ENCODE data around the gene NR6A1.

Gene NR6A1

DNA sequence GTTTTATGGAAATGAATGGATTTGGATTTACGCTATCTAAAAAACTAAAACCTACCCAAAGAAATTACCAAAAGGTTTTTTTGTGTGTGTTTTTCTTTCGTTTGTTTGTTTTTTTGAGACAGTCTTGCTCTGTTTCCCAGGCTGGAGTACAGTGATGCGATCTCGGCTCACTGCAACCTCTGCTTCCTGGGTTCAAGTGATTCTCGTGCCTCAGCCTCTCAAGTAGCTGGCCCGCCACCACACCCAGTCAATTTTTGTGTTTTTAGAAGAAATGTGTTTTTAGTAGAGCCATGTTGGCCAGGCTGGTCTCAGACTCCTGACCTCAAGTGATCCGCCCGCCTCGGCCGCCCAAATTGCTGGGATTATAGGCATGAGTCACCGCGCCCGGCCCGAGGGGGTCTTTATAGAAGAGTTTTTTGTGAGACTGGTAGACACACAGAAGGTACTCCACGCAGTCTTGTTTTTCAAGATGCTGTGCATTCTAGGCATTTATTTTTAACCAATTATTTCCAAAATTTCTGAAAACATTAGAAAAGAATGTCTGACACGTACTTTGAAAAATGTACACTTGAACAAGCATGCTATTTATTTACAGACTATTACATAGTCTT lies 75.7 kb downstream of the NR6A1 start:
- in situ Hi-C loops (cut with MboI; ENCODE audit: low sequenced_read_pairs) = no loop called here

DNA sequence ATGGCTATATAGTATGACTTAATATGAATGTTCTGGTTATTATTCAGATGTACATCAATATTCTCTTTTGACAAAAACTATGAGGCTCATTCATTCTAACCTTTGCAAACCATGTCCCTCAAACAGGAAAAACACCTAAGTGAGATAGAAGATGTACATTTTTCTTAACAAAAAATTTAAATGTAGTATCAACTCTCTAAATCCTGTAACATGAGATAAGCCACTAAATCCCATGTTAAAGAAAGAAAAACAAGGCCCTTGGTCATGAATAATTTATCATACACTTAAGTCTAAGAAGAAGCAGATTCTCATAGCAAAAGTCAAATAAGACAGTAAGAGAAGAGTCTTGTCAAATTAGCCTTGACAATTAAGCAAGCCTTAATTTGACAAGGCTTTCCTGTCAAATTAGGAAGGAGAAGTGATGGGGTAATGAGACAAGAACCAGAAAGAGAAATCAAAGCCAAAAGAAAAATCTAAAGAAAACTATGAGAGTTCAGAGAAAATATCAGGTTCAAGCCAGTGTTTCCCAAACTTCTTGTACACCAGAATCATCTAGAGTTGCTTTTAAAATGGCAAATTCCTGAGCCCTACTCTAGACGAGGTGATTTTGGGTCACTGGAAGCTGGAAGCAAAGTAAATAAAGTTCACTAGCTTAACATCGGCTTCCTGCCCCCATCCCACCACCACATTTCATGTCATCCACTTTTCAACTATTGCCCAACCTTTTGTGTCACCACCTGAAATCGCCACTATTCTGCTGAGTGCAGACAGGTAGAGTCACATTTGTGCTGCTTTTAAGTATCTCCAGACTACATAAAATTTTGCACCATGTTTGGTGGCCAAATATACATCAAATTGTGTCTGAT lies 76.5 kb downstream of the NR6A1 start:
- in situ Hi-C loops (cut with MboI; ENCODE audit: low sequenced_read_pairs) = no loop called here

DNA sequence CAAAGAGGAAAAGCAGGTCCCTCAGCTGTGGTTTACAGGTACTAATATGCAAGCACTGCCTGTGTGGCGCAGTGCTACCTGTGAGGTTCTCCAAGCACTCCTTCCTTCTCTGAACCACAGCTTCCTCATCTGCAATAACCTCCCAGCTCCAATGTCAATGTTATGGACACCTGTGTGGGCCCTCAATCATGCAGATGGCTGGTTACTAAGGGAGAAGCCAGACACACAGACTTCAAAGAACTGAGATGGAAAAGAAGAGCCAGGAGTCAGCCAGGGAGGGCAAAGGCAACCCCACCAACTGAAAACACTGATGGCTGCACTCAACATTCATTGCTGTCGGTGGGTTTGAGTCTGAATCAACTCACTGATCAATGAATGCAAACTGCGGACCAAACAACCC lies 77.7 kb downstream of the NR6A1 start:
- in situ Hi-C loops (cut with MboI; ENCODE audit: low sequenced_read_pairs) = no loop called here

DNA sequence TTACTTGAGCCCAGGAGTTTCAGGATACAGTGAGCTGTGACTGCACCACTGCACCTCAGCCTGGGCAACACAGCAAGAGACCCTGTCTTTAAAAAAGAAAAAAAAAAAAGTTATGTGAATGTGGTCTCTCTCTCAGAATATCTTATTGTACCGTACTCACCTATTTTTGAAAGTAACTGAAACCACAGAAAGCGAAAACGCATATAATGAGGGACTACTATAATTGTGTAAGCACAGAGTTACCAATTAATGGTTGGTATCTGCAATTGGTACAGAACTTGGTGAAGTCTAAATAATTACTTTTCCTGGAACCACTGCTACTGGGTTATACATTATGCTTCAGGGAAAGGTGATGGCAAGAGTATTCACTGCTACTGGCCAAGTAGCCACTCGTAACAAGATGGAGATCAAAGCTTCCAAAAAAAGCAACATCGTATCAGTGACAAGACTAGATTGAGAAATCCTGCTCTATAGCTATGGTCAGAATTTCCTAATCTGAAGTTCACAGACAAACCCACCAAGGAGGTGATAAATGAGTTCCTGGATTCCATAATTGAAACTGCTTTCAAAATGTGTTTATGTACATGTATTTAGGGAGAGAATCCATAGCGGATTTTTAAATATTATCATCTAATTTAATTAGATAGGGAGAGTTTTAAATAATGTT lies 82.7 kb downstream of the NR6A1 start:
- in situ Hi-C loops (cut with MboI; ENCODE audit: low sequenced_read_pairs) = no loop called here

DNA sequence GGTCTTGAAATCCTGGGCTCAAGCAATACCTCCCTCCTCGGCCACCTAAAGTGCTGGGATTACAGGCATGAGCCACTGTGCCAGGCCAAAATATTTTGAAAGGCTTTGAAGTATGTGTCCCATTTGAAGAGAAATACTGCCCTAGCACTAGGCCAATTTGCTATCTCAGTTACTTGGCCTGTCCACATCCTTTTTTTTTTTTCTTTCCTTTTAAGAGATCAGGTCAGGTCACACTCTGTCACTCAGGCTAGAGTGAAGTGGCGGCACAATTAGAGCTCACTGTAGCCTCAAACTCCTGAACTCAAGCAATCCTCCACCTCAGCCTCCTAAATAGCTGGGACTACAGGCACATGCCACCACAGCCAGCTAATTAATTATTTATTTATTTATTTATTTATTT lies 84.2 kb downstream of the NR6A1 start:
- in situ Hi-C loops (cut with MboI; ENCODE audit: low sequenced_read_pairs) = no loop called here

DNA sequence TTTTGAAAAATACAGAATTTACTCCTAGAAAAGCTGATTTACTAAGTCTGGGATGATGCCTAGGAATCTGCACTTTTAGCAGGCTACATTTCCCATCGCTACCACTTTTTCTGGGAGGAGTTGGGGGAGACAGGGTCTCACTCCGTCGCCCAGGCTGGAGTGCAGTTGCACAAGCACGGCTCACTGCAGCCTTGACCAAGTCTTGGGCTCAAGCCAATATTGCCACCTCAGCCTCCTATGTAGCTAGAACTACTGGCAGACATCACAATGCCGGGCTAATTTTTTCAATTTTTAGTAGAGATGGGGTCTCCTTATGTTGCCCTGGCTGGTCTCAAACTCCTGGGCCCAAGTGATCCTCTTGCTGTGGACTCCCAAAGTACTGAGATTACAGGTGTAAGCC lies 85.9 kb downstream of the NR6A1 start:
- in situ Hi-C loops (cut with MboI; ENCODE audit: low sequenced_read_pairs) = no loop called here

DNA sequence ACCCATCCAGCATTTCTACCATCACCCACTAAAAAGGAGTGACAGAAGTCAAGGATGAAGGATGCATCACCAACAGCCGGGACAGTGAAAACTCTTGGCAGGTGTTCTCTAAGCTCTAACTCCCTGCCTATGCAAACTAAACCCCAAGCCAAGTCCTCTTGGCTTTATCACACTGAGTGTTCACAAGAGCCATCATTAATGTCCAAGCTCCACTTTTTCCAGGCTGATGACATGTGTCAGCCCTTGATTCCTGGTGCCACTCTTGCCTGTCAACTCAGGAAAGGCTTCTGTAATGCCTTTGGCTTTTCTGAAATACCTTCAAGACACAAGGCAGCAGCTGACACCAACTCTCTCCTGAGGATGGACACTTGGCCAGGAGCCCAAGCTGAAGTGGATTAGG lies 86.9 kb downstream of the NR6A1 start:
- in situ Hi-C loops (cut with MboI; ENCODE audit: low sequenced_read_pairs) = no loop called here

DNA sequence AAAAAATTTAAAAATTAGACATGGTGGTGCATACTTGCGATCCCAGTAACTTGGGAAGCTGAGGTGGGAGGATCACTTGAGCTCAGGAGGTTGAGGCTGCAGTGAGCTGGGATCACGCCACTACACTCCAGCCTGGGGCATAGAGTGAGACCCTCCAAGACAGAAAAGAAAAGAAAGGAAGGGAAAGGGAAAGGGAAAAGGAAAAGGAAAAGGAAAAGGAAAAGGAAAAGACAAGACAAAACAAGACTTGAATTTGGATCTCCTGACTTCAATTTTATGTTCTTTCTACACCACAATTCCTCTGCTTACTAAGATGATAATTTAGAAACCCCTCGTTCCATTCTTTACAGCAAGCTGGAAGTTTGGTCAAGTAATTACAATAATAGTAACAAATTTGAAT lies 88.1 kb downstream of the NR6A1 start:
- in situ Hi-C loops (cut with MboI; ENCODE audit: low sequenced_read_pairs) = no loop called here

DNA sequence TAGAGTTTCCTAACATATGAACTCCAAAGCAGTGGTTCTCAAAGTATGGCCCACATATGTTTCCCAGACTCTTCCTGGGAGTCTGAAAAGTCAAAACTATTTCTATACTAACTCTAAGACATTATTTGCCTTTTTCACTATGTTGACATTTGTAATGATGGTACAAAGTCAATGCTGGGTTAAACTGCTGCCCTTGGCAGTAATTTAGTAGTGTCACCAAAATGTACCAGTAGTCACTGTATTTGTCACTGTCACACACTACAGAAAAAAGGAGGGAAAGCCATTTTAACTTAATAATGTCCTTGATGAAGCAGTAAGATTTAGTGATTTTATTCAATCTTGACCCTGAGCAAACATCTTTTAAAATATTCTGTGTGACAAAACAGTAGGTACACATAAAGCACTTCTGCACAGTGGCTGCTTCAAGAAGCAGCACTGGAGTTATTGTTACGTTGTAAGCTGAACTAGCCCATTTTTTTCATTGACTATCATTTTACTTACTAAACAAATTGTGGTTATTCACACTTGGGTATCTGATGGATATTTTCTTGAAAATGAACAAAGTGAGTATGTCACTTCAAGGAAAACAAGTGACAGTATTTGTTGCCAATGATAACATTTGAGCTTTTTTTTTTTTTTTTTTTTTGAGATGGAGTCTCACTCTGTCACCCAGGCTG lies 90.3 kb downstream of the NR6A1 start:
- in situ Hi-C loops (cut with MboI; ENCODE audit: low sequenced_read_pairs) = no loop called here

DNA sequence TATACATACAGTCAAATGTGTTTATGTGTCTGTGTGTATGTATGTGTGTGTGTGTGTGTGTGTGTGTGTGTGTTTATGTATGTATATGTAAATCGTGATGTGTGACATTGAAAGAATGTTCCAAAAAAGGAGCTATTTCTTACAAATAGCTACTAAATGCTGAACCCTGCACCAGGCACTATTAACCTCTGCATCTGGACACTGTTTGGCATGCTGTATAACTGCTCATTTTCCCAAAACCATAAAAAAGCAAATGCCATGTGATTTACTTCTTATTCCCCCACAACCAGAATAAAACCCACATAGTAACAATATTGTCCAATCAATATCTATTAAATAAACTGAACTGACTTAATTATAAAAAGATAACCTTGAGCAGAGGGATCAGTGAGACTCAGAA lies 91.1 kb downstream of the NR6A1 start:
- in situ Hi-C loops (cut with MboI; ENCODE audit: low sequenced_read_pairs) = no loop called here

DNA sequence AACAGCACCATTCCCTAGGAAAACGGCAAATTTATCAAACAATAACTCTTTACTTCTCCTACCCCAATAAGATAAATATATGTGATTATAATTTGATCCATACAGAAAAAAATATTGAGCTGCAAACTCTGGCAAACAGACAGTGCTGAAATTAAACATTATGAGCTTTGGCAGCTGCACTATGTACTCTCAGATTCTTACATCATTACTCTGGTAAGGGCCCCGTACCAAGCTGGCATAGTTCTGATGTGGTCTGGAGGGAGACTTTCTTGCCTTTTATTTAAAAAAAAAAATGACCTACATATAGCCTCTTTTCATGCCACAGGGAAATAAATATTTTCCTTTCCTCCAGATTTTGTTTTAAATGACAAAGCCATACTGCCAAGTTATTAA lies 95.0 kb downstream of the NR6A1 start:
- in situ Hi-C loops (cut with MboI; ENCODE audit: low sequenced_read_pairs) = no loop called here

DNA sequence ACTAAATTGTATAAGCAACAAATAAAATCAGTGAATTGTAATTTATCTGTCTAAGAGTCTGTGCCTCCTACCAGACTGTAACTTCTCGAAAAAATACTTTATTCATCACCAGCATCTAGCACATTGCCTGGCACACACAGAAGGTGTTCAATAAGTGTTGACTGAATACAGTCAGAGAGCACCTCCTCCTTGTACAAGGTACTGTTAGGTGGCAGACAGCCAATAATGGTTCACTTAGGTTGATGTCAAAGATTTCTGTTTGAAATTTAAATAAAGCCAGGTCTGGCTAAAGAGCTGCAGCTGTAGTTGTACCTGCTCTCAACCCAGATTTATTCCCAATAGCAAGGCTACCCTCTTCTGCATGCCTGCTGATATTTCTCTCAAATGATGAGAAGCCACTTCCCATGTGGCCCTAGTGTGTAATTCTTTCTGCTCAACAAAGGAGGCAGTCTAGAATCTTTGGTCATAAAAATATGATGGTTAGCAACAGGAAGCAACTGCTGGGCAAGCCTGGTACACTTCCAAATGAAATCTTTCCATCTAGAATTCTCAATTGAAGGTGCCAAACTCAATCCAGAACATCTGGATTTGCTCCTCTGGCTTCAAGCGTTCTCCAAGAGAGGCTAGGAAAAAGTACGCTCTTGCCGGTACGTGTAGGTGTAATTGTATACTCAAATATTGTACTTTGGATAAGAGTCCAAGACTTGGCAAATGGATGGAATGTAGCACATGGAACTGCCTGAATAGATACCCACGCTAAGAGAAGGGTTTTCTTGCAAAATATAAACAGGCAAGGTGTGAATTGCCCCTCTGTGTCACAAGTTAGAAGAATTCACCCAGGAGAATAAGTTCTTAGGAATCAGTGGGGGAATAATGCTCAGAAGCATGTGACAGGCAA lies 95.6 kb downstream of the NR6A1 start:
- in situ Hi-C loops (cut with MboI; ENCODE audit: low sequenced_read_pairs) = no loop called here

DNA sequence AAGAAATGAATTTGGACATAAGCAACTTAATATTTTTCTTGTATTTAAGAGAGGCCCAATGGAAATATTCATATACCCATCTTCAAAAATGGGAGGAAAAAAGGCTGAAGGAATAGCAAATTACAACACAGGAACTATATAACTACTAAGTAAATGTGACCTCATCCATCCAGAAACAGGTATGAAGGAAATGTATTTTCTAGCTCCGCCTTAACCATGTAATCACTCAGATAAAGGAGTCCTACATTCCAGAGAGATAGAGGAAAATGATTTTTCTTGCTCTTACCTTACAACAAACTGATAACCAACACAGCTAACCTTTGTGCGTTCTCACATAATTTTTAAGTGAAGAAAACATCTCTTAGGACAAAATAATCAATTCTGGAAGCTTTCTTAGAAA lies 96.5 kb downstream of the NR6A1 start:
- in situ Hi-C loops (cut with MboI; ENCODE audit: low sequenced_read_pairs) = no loop called here

DNA sequence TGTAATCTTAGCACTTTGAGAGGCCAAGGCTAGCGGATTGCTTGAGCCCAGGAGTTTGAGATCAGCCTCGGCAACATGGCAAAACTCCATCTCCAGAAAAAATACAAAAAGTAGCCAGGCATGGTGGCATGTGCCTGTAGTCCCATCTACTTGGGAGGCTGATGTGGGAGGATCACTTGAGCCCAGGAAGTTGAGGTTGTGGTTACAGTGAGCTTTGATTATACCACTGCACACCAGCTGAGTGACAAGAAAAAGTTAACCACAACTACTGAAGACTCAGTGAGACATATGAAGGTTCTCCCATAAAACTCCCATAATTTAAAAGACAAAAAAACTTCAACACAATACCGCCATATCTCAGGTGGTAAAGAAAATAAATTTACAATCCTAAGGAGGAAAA lies 98.0 kb downstream of the NR6A1 start:
- in situ Hi-C loops (cut with MboI; ENCODE audit: low sequenced_read_pairs) = no loop called here

DNA sequence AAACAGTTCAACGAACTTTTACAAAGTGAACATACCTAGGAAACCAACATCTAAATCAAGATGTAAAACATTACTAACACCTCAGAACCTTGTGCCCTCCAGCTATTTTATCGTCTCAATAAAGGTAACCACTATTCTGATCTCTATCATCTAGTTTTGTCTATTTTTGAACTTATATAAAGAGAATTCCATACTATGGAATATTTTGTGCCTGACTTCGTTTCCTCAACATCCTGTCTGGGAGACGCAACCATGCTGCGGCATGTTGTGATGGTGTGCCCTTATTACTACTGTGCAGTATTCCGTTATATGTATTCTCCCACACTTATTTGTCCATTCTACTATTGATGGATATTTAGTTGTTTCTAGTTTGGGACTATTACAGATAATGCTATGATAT lies 99.2 kb downstream of the NR6A1 start:
- in situ Hi-C loops (cut with MboI; ENCODE audit: low sequenced_read_pairs) = no loop called here

DNA sequence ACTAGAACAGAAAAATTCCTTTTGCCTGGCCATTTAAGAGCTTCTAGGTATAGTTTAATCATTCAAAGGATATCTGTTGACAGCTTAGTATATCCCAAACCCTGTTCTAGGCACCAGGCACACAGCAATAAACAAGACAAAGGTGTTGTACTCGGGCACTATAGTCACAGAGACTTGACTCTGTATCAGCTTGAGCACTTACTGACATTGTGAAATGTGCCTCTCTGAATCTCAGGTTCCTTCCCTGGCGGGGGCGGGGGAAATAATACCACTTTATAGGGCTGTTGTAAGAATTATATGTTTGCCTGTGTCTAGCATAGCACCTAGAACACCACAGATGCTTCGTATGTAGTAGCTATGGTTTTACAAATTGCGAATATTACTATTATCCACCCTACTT lies 104.5 kb downstream of the NR6A1 start:
- in situ Hi-C loops (cut with MboI; ENCODE audit: low sequenced_read_pairs) = no loop called here

DNA sequence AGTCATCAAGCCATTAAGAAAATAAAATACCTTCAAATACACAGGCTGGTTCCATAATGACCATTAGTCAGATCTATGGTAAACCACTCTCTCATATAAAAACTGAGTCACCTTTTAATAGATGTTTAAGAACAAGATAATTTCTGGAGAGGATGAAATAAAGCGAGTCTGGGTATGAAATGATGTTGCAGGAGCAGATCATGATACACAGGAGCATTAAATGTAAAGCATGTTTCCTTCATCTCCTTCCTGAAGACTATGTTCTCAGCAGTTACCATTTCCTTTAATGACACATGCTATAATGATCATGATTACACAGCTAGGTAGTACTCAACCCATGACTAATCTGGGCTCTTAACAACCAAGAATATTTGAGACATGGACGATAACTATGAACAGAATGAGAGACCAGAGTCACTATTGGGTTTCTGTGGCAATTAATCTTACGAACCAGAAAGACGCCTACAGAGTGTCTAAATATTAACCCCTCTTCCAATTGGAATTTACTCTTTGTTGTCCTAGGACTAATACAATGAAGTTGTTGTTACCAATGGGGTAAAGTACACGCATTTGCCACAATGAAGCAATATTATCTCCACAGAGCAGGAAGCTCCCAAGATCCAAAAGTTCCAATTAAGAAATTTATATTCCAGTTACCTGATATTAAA lies 105.6 kb downstream of the NR6A1 start:
- in situ Hi-C loops (cut with MboI; ENCODE audit: low sequenced_read_pairs) = no loop called here

DNA sequence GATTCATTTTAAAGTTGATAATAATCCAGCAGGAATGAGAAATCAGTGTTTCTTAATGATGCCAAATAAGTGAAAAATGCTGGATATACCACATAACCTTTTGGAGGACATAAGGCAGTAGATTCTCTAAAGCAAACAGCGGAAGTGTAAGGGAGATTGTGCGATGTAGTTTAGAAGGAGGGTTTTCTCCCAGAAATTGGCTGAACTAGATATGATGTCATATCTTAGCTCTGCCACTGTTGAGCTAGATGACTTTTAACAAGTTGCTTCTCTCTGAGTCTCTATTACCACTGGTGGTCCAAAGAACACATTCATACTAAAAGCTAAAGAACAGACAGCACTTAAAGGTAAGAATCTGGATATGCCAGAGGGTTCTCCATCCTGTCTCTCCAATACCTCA lies 107.0 kb downstream of the NR6A1 start:
- in situ Hi-C loops (cut with MboI; ENCODE audit: low sequenced_read_pairs) = no loop called here

DNA sequence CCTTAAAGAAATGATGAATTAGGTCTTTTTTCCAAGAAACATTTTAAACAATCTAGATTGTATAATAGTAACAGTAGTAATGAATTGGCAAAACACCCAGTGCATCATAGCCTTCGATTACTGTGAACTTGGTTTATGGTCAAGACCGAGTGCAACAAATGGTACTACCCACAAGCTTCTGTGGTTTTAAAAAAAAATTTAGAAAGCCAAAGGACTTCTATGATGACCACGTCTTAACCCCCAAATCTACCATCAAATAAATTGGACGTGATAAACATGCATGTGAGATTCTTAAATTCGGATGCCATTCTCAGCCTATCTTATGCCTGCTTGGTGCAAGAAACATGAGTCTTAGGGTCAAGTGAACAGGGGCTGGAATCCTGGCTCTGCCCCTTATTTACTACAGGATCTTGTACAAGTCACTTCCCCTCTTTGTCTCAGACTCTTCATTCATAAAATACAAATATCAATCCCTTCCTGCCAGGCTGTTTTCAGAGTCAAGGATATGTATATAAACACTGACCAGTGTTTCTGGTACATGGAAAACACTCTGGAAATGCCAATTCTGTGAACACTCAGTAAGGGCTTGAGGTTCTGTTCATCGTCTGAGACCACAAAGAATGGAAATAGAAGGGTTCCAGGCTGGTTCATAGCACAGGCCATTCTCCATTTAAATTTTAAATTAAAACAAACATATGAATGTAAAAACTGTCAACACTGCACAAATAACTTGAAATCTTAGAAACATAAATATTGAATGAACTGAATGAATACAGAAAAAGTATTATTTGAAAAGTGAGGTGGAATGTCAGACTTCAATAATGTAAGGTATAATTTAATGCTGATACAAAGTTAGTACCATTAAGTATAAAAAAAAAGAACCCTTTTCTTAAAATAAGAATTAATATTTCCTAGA lies 107.8 kb downstream of the NR6A1 start:
- in situ Hi-C loops (cut with MboI; ENCODE audit: low sequenced_read_pairs) = no loop called here

Measured in hTERT RPE-1 (cell line).